Bronchial epithelial cell (primary cell): ENCODE measurements around the gene MBNL2. TPM values are rescaled to one million over a fixed set of nuclear protein-coding genes. Genes with fewer than 3 reads are reported as not detected.
A peak's percentile ranks its signal among the peaks of the same experiment; 100 is the strongest.

ENCODE experiments used
- DNase-seq: peaks from one replicate; pipeline ENCODE4 v3.0.0-alpha.2; 2010; ENCODE audit warnings: low read depth
- FAIRE-seq: peaks from 2 replicates; lab custom pipeline; 2011; peaks lifted over from hg19 to GRCh38; lab: Jason Lieb, UNC
- H3K27me3 ChIP-seq: 2 replicates; pipeline ENCODE4 v1.5.1; 2011; ENCODE audit warnings: low read length; ENCODE audit not compliant: control insufficient read depth, insufficient read depth
- H3K36me3 ChIP-seq: 2 replicates; pipeline ENCODE4 v1.5.1; 2011; ENCODE audit warnings: low read length; ENCODE audit not compliant: control insufficient read depth, insufficient read depth
- H3K4me3 ChIP-seq: 2 replicates; pipeline ENCODE4 v1.5.1; 2011; ENCODE audit warnings: mild to moderate bottlenecking, low read depth, low read length, control low read depth
- total RNA-seq: library from RNA; depleted of rRNA; stranded (reverse); fragments of >200 nt; gene quantifications from 2 replicates; pipeline ENCODE4 v1.2.1, GENCODE V29; 2014
- TF ChIP-seq, protein P1 (sequence below): IDR thresholded peaks from 2 replicates; pipeline ENCODE4 v1.5.1; 2011; ENCODE audit warnings: mild to moderate bottlenecking, moderate library complexity, low read length, control low read depth, inconsistent platforms; ENCODE audit not compliant: insufficient read depth, severe bottlenecking

Gene MBNL2
- total RNA-seq, 1 donor from 2014 or later: 12.4 TPM

GRCh38 chr13:97300871-97301270 is 78.7 kb downstream of the MBNL2 start:
- DNase-seq (no peak), FAIRE-seq (no peak)
- TF ChIP-seq, protein P1, sequence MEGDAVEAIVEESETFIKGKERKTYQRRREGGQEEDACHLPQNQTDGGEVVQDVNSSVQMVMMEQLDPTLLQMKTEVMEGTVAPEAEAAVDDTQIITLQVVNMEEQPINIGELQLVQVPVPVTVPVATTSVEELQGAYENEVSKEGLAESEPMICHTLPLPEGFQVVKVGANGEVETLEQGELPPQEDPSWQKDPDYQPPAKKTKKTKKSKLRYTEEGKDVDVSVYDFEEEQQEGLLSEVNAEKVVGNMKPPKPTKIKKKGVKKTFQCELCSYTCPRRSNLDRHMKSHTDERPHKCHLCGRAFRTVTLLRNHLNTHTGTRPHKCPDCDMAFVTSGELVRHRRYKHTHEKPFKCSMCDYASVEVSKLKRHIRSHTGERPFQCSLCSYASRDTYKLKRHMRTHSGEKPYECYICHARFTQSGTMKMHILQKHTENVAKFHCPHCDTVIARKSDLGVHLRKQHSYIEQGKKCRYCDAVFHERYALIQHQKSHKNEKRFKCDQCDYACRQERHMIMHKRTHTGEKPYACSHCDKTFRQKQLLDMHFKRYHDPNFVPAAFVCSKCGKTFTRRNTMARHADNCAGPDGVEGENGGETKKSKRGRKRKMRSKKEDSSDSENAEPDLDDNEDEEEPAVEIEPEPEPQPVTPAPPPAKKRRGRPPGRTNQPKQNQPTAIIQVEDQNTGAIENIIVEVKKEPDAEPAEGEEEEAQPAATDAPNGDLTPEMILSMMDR: no peak
- Histone ChIP-seq H3K36me3 (no peaks in the 10 kb centered on the region), H3K4me3 (no peak overlapping the region), H3K27me3 (no peaks in the 10 kb centered on the region)

GRCh38 chr13:97301382-97302095 is 79.4 kb downstream of the MBNL2 start:
- DNase-seq: no peak
- Histone ChIP-seq H3K36me3 (no peaks in the 10 kb centered on the region), H3K4me3 (no peak overlapping the region), H3K27me3 (no peaks in the 10 kb centered on the region)
- FAIRE-seq: peak; percentile 70
- TF ChIP-seq, protein P1: no peak

- TF ChIP-seq, protein P1: no peak
- DNase-seq: peak; percentile 32
- Histone ChIP-seq H3K27me3 (no peaks in the 10 kb centered on the region), H3K4me3 (no peak overlapping the region), H3K36me3 (no peaks in the 10 kb centered on the region)
- no peak for FAIRE-seq
Measured at GRCh38 chr13:97302611-97303010, 80.5 kb downstream of the MBNL2 start.

GRCh38 chr13:97306106-97306505 is 84.0 kb downstream of the MBNL2 start:
- no peak for FAIRE-seq

DNA sequence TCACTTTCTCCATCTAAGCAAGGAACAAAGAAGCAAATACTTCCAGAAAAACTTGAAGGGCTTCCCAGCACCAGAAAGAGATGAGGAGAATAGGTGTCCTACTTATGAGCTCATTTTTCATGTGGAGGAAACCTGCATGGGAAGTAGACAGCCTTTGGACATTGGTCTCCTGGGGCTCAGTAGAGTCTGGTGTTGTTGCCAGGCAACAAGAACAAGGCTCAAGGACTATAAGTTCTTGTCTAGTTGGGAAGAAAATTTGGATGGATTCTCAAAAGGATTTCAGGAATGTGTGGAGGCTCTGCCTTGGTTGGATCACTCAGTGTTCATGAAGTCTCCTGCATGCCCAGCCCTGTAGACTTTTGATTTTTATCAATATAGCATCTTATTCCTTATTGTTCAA is 84.5 kb downstream of the MBNL2 start:
- DNase-seq (no peak), FAIRE-seq (no peak)
- H3K36me3 ChIP-seq: no peaks in the 10 kb centered on the region
- no peaks in the 10 kb centered on the region for H3K27me3 ChIP-seq
- TF ChIP-seq, protein P1: no peak
- no peak overlapping the region for H3K4me3 ChIP-seq

More at GRCh38 chr13:97306106-97306505, 84.0 kb downstream of the MBNL2 start:
- Histone ChIP-seq H3K36me3 (no peaks in the 10 kb centered on the region), H3K27me3 (no peaks in the 10 kb centered on the region), H3K4me3 (no peak overlapping the region)
- TF ChIP-seq, protein P1: no peak
- DNase-seq: no peak
